ENCODE results near the gene RDH5. TPM values are rescaled to one million over a fixed set of nuclear protein-coding genes. Genes with fewer than 3 reads are reported as not detected.

Gene RDH5
- 8.7 and 10.4 TPM in 2 replicates for total RNA-seq

GRCh38 chr12:55720071-55720564 is at the start of gene RDH5:
Gene RDH5, plus strand, starts transcription at chr12:55720393. Its CDS starts 792 bp downstream, at chr12:55721185.

GRCh38 chr12:55707841-55708694 is 12.1 kb upstream of the RDH5 start, which contains the start of gene ITGA7:
Gene ITGA7, minus strand, starts transcription at chr12:55707904. Its CDS starts 222 bp downstream, at chr12:55707682.

GRCh38 chr12:55715833-55716581 is 4.2 kb upstream of the RDH5 start, which contains the start of gene BLOC1S1:
Gene BLOC1S1, plus strand, starts transcription at chr12:55716046. Its CDS starts 6 bp downstream, at chr12:55716052.

GRCh38 chr12:55728939-55729818 is 9.0 kb downstream of the RDH5 start, which contains the start of gene CD63:
Gene CD63, minus strand, starts transcription at chr12:55729009. Its CDS starts 668 bp downstream, at chr12:55728341.

GRCh38 chr12:55742719-55743405 is 22.7 kb downstream of the RDH5 start, which contains the start of gene GDF11:
Gene GDF11, plus strand, starts transcription at chr12:55743122. Its CDS starts 195 bp downstream, at chr12:55743317.

Other genes with a start within 250 kb of the RDH5 start
- gene OR6C68, start 228.0 kb upstream of the RDH5 start, total RNA-seq, result not detected in 2 replicates
- not detected in 2 replicates for gene OR6C4, start 170.8 kb upstream of the RDH5 start, total RNA-seq
- not detected in 2 replicates for gene OR2AP1, start 147.9 kb upstream of the RDH5 start, total RNA-seq
- not detected in 2 replicates for gene OR10P1, start 83.5 kb upstream of the RDH5 start, total RNA-seq
- gene ITGA7, start 12.5 kb upstream of the RDH5 start, total RNA-seq, result 2.7 and 3.8 TPM in 2 replicates
- gene BLOC1S1, start 4.3 kb upstream of the RDH5 start, total RNA-seq, result 154 and 162 TPM in 2 replicates
- 3,848 and 5,531 TPM in 2 replicates for gene CD63, start 8.6 kb downstream of the RDH5 start, total RNA-seq
- 4.5 and 5.0 TPM in 2 replicates for gene GDF11, start 22.7 kb downstream of the RDH5 start, total RNA-seq
- gene SARNP, start 97.3 kb downstream of the RDH5 start, total RNA-seq, result 65.7 and 101 TPM in 2 replicates
- 20.8 and 23.9 TPM in 2 replicates for gene ORMDL2, start 97.6 kb downstream of the RDH5 start, total RNA-seq
- 55.8 and 58.3 TPM in 2 replicates for gene DNAJC14, start 109.2 kb downstream of the RDH5 start, total RNA-seq
- gene MMP19, start 122.5 kb downstream of the RDH5 start, total RNA-seq, result 6.0 and 6.1 TPM in 2 replicates
- 29.8 and 43.8 TPM in 2 replicates for gene PYM1, start 207.5 kb downstream of the RDH5 start, total RNA-seq
- 36.4 and 38.0 TPM in 2 replicates for gene DGKA, start 210.8 kb downstream of the RDH5 start, total RNA-seq
- 0.43 and 1.3 TPM in 2 replicates for gene PMEL, start 245.6 kb downstream of the RDH5 start, total RNA-seq
- 4.5 and 6.8 TPM in 2 replicates for gene CDK2, start 246.4 kb downstream of the RDH5 start, total RNA-seq

Data from bronchial smooth muscle cell (primary cell).